Jurkat, Clone E6-1 (cell line): ENCODE results near the gene CLEC16A.

Experiments used
- DNase-seq: peaks from one replicate; pipeline ENCODE4 v3.0.0-alpha.2; 2011; ENCODE audit warnings: low read depth, low spot score
- H3K4me3 ChIP-seq: 2 replicates; pipeline ENCODE4 v1.5.1; 2011; ENCODE audit warnings: mild to moderate bottlenecking, low read length, control low read depth, moderate library complexity

CLEC16A gene

DNA sequence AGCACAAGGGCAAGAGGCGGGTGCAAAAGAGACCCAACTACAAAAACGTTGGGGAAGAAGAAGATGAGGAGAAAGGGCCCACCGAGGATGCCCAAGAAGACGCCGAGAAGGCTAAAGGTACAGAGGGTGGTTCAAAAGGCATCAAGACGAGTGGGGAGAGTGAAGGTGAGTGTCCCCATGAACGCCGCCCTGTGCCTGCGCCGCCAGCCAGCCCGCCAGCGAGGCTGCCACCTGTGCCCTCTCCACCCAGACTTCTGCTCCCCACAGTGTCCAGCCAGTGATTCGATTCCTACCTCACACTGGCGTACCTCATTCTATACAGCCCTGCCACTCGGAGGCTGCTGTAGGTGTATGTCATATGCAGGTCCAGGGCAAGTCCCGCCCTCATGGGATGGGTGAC is 58.8 kb downstream of the CLEC16A start:
- DNase-seq: no peak
- no peak overlapping the region for H3K4me3 ChIP-seq

DNA sequence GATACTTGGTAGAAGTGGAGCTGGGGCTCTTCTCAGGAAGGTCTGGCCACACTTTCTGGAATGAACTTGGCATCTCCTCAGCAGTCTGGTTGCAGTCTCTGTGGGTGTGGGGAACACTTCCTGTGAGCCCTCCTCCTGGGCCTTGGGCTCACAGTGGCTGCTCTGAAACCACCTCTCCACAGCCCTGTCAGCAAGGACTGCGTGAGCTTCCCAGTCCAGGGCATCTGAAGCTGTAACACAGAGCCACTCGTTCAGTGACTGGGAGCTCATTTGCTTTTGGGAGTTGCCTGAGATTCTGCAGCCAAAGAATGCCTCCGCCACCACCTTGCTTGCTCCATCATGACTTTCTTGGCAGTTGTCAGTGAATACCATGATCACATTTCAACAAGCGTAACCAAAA is 60.0 kb downstream of the CLEC16A start:
- H3K4me3 ChIP-seq: no peak overlapping the region
- DNase-seq: no peak

DNA sequence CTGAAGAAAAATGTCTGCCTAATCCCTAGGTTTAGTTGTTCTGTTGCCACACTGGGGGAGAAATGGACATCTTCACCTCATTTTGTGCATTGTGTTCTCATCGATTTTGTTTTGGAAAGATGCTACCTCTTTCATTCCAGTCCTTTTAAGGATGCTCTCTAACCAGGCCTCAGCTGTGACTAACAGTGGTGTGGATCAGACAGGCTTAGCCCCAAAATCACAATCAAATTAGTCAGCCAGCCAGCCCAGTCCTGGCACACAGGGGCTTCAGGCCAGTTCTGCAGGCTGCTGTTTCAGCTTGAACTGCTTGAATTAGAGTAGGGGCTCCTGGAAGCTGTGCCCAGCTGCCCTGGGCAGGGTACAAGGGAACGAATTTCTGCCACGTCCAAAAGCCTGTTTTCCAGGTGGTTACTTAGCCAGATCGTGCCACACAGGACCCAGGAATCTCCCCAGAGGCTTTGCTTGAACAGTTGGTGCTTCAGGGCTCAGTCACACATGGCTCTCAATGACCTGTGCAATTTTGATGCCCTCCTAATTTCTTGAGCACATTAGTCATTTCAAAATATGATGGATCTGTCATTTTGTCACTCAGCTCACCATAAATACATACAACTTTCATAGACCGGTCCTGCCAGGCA is 60.7 kb downstream of the CLEC16A start:
- H3K4me3 ChIP-seq: no peak overlapping the region
- no peak for DNase-seq

DNA sequence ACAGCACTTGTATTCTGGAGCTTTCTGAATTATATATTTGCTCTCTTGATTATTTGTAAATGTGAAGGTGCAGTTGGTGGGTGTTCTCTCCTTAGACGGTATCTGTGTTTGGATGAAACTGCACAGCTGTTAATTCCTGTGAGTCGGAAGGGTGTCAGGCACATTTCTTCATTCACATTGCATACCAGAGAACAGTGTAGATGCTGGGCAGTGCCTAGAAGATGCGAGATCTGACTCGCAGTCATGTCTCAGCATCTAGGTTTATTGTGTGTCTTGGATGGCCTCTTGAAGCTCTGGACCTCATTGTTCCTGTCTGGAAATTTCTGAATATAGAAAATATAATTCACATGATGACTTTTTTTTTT is 61.2 kb downstream of the CLEC16A start:
- no peak overlapping the region for H3K4me3 ChIP-seq
- DNase-seq: no peak

DNA sequence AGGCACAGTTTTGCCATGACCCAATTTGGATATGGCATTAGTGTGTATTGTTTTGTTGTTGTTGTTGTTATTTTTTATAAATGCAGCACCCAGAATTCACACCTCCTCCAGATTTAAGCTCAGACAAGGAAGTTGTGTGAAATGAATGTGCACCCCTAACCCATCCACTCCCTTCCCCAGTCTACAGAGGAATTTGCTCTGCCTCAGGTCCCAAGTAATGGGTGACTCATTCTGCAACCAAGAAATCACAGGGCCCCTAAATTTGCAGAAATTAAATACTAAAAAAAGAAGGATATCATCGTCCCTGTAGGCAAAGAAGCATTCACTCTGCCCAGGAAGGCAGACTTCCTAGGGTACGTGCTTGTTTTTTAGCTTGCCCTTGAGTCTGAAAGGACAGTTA is 62.3 kb downstream of the CLEC16A start:
- no peak overlapping the region for H3K4me3 ChIP-seq
- DNase-seq: no peak

DNA sequence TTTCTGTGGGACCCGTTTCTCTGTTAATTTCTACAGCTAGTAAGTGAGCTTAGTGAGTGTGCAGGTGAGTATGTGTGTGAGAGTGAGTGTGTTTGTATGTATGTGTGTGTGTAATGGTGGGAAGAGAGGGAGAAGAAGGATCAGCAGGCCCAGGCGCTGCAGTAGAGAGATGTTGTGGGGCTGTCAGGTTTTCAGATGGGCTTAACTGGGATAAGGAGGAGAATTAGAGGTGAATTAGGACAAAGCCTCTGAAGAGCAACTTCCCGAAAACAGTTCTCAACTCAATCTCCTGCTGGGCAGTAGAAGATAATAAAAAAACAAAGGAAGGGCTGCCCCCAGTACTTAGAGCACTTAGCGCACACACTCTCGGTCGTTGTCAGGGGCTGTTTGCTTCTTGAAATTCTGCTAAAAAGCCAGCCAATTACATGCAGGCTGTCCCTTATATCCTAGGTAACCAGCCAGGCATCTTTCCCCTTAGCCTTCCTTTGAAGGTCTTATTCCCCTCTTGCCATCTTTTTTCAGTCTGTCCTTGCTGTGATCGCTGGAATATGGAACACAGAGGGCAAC is 63.4 kb downstream of the CLEC16A start:
- DNase-seq: no peak
- H3K4me3 ChIP-seq: no peak overlapping the region

DNA sequence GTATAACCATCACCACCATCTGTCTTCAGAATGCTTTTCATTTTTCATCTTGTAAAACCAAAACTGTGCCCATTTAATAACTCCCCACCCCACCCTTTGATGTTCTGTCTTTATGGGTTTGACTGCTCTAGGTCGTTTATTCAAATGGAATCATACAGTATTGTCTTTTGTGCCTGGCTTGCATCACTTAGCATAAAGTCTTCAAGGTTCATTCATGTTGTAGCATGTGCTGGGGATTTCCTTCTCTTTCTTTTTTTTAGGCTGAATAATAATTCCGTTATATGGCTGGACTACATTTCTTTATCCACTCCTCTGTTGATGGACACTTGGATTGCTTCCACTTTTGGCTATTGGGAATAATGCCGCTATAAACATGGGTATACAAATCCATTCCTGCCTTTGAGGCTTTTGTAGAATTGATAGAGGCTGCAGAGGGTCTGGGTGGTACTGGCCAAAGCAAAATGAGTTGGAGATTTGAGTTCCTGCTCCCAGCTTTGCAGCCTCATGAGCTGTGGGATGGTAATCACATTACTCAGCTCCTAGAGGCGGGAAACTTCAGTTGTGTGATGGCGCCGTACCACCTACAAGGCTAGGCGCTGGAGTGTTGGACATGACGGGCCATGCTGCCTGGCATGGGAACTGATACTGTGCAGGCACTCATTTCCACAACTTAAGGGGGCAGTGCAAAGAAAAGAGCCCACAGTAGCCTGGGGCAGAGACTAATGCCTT is 64.8 kb downstream of the CLEC16A start:
- no peak for DNase-seq

DNA sequence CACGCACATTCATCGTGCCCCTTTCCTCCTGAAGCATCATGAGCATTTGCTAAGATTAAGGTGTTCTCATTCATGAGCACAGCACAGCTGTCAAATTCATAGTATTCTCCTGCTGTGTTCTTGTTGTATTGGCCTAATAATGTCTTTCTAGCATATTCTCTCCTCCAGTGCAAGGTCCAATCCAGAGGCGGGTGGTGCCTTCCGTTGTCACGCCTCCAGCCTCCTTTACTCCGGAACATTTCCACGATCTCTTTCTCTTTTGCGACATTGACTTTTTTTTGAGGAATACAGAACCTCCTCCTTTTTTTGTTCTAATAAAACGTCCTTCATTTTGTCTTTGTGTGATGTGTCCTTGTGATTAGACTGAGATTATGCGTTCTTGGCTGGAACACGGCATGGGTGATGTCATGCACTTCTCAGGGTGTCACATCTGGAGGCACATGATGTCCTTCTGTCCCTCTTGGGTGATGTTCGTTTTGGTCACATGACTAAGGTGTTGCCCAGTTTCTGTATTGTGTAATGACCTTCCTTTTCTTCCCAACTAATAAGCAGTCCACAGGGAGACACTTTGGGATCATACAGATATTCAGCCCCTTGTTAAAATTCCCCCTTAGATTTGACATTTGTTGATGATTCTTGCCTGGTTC is 66.3 kb downstream of the CLEC16A start:
- DNase-seq: no peak
- no peak overlapping the region for H3K4me3 ChIP-seq

More for the DNA sequence above, 64.8 kb downstream of the CLEC16A start:
- no peak overlapping the region for H3K4me3 ChIP-seq

DNA sequence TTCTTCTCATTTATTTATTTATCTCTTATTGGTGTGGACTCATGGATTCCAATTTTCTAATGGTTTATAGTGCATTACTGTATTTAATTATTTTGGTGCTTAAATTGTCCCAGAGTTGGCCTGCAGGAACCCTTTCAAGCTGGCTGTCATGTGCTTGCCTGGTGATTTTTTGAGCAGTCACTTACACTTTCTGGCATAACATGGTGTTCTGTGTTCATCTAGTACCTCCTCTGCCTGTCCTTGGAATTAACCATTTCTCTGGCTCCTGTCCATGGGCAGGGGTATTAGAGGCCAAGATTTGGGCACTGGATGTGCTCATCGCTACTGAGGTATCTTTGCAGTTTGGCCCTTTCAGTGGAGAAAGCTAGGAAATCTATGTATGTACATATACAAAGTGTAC is 67.0 kb downstream of the CLEC16A start:
- no peak for DNase-seq
- H3K4me3 ChIP-seq: no peak overlapping the region

DNA sequence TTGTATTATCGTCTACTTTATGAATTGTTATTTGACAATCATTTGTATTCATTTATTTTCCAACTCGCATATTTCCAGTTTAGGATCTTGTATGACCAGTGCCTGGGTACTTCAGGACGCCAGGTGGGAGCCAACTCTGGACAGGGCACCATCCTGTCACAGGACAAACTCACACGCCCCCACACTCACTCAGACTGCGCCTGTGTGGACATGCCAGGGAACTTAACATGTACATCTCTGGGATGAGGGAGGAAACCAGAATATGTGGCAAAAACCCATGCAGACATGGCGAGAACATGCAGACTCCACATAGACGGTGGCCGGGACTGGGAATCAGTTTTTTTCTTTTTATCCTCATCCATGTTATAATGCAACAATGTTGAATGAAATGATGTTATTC is 68.5 kb downstream of the CLEC16A start:
- H3K4me3 ChIP-seq: no peak overlapping the region
- no peak for DNase-seq

DNA sequence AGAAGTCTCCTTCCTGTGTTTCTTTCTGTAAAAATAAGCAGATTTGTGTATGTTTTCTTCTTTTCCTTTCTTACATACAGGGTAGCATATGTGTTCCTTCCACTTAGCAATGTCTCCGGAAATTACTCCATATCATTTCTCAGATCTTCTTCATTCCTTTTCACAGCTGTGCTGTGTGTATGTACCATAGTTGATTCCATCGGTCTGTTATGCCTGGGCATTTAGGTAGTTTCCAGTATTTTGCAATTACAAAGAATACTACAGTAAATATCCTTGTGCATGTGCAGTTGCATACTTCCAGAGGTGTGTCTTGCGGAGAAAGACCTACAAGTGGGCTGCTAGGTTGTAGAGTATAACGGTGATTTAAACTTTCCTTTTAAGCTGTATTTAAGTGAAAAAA is 69.8 kb downstream of the CLEC16A start:
- DNase-seq: no peak
- no peak overlapping the region for H3K4me3 ChIP-seq

DNA sequence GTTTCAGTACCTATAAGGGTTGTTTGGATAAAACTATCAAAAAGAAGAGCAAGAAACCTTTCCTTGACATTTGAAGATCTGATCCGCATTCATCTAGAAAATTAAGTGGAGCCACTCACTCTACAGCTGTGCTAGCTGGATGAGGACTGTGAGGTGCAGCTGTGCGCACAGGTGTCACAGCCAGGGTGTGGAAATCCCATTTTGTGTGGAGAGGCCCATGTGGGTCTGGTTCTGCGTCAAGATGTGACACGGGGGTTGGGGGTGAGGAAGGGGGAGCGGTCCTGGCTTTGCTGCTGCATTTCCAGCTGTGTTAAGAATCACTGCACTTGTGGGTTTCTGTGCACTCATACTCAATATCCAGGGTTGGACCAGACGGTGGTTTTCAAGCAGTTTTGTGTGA is 70.7 kb downstream of the CLEC16A start:
- no peak overlapping the region for H3K4me3 ChIP-seq
- no peak for DNase-seq

DNA sequence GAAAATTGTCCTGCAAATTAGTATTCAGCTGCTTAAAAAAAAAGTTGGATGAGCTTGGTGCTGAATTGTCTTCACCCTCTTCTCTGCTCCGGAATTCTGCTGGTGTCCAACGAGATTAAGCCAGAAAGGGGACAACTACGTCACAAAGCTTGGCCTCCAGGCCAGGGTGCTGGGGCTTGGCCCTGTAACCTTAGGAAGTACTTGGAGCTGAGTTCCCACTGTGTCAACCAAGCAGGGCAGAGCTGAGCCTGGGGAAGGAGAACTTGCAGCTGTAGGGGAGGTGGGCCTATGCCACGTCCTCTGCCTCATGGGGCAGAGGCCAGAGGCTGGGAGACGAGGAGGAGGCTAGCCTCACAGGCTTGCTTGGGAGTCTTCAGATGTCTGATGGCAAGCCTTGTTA is 71.2 kb downstream of the CLEC16A start:
- DNase-seq: no peak
- H3K4me3 ChIP-seq: no peak overlapping the region

DNA sequence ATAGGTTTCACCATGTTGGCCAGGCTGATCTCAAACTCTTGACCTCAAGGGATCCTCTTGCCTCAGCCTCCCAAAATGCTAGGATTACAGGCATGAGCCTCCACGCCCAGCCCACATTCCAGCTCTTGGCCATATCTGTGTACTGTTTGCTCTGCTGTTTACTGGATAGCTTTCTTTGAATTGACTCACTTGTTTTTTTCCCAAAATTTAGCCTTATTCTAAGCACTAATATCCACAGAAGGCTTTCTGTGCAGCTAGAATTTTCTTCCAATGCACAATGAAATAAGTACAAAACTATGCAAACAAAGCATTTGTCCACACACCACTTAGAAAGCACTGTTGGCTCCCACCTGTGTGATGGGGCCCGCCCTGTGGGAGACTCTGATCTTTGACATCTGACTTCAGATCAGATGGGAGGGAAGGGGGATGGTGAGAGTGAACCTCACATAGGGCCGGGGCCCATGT is 72.2 kb downstream of the CLEC16A start:
- DNase-seq: no peak
- no peak overlapping the region for H3K4me3 ChIP-seq

DNA sequence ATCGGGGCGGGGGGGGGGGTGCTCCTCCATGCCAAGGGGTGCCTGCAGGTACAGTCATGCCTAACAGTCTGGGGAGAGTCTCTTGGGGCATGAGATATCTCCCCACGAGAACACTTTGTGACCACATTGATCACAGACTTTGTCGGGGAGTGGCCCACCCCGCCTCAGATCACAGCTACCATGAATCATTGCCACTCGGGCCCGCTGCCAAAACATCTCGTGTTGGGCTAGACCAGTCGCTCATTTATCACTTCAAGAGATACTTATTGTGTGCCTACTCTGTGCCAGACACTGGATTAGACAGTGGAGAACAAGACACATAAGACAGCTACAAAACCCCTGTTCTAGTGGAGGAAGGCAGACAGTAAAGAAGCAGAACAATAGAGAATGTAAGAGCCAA is 72.6 kb downstream of the CLEC16A start:
- H3K4me3 ChIP-seq: no peak overlapping the region
- no peak for DNase-seq

DNA sequence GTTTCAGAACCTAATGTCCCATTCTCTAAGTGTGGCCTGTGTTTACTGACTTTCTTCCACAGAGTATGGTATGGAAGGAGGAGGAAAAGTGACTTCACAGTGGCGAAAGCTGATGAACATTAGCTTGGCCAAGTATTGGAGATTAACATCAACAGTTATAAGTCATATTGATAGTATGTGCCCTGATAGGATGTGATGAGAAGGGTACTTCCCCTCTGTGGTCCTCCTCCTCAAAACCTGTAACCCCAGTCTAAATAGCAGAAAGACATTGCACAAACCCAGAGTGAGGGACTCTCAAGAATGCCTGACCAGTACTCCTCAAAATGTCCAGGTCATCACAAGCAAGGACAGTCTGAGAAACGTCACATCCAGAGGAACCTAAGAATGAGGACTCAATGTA is 73.1 kb downstream of the CLEC16A start:
- DNase-seq: no peak

DNA sequence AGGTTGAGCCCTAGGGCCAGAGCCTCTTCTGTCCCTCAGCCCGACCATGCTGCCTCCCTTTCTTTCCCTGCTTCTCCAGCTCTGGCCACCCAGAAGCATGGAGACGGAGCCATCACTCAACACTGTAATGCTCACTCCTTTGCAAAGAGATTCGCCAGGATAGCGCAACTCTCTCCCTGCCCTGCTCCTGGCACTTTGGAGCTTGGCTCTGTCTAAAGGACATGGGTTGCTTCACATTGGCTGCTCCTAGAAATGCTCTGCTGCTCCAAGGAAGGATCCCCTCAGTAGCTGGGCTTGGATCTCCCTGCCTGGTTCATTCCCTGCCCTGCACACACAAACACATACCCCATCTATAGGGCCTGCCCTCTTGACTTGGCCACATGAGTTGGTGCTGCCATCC is 76.0 kb downstream of the CLEC16A start:
- DNase-seq: no peak

More for the DNA sequence above, 73.1 kb downstream of the CLEC16A start:
- no peak overlapping the region for H3K4me3 ChIP-seq

DNA sequence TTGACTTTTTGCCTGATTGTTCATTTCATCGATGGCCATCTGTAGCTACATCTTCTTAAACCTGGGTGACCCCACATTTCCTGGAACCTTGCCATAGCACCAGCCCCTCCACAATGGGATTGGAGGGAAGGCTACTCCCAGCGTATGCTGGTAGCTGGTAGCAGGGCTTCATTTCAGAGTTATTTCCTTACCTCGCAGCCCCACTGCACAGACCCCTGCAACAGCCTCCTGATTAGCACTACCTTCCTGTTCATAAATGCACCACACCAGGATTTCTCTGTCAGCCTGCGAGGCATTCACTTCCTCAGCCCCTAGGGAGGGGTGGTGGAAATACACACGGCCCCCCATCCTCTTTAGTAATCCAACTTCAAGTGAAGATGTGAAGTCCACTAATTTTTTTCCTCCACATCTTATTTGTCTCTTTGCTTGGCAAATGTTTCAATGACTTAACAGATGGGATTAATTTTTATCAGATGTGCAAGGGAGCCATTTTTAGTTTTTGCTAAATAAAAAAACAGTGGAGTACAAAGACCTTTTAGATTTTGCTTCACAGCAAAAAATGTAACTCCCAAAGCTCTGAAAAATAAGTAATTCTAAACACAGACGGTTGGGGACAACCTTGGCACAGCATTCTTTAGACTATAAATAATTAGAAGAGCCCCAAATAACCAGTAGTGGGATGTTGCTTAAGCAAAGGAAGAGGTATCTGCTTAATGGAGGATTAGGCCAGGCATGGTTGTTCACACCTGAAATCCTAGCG is 76.6 kb downstream of the CLEC16A start:
- H3K4me3 ChIP-seq: no peak overlapping the region
- no peak for DNase-seq

More for the DNA sequence above, 76.0 kb downstream of the CLEC16A start:
- H3K4me3 ChIP-seq: no peak overlapping the region

DNA sequence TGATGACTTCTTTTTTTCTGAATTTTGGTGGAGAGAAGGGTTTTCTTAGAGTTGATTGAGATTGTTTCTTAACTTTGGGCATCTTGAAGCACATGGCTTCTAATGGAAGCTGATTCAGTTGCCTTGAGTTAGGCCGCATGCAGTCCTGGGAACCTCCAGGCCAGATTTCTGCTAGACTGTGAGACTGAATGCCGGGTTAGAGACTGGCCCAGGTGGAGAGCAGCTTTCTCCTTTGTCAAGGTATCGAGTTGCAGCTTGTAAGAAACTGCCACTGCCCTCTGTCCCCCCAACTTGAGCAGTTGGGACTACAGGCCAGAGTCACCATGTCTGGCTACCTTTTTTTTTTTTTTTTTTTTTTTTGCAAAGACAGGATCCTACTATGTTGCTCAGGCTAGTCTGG is 77.6 kb downstream of the CLEC16A start:
- no peak overlapping the region for H3K4me3 ChIP-seq
- DNase-seq: no peak
